GM19467 (cell line): Measurements from ENCODE around the gene LRFN5.
"Not testable (repeated sequence)": the region's sequence is repeated elsewhere in the genome, so short reads cannot be mapped to it uniquely, and the experiment has no call there.

Experiments
- ATAC-seq: cut with Tn5 transposase; IDR thresholded peaks from one replicate; pipeline ENCODE4 v1.9.1; 2021; ENCODE audit warnings: mild to moderate bottlenecking, moderate library complexity; ENCODE audit not compliant: unreplicated experiment

The LRFN5 gene

GRCh38 chr14:41878321-41878720 is 271.6 kb downstream of the LRFN5 start:
- no peak for ATAC-seq

- no peak for ATAC-seq
These were observed 284.9 kb downstream of the LRFN5 start for GRCh38 chr14:41891624-41892023.

- ATAC-seq: no peak
These were observed 292.7 kb downstream of the LRFN5 start for GRCh38 chr14:41899416-41899815.

GRCh38 chr14:41900644-41901043 is 294.0 kb downstream of the LRFN5 start:
- no peak for ATAC-seq

GRCh38 chr14:41901089-41901488 is 294.4 kb downstream of the LRFN5 start:
- ATAC-seq: no peak

GRCh38 chr14:41905394-41905964 is 298.8 kb downstream of the LRFN5 start:
- ATAC-seq: no peak

GRCh38 chr14:41911155-41911554 is 304.5 kb downstream of the LRFN5 start:
- not testable (repeated sequence) for ATAC-seq

GRCh38 chr14:41913398-41913797 is 306.7 kb downstream of the LRFN5 start:
- no peak for ATAC-seq

- ATAC-seq: no peak
These were observed 309.1 kb downstream of the LRFN5 start for GRCh38 chr14:41915732-41916131.

- no peak for ATAC-seq
These were observed 309.6 kb downstream of the LRFN5 start for GRCh38 chr14:41916313-41916712.

- ATAC-seq: no peak
These were observed 318.7 kb downstream of the LRFN5 start for GRCh38 chr14:41925409-41925808.

- ATAC-seq: no peak
These were observed 343.9 kb downstream of the LRFN5 start for GRCh38 chr14:41950428-41951151.
